K562 treated with DMSO at 1 percent for 12 hours (cell line): ENCODE results near the gene EEF2. TPM values are rescaled to one million over a fixed set of nuclear protein-coding genes. Genes with fewer than 3 reads are reported as not detected.

Experiments used
- total RNA-seq: library from RNA; unstranded; fragments of 300-600 nt; gene quantifications from 2 replicates; pipeline ENCODE4 v1.2.3, GENCODE V29; 2022; ENCODE audit not compliant: insufficient read depth

The EEF2 gene
- 3,388 and 3,922 TPM in 2 replicates for total RNA-seq

GRCh38 chr19:3984908-3985642, at the start of gene EEF2:
EEF2 (minus strand) TSS chr19:3985463; CDS start chr19:3985380, 83 bp downstream.

GRCh38 chr19:4007021-4007835, 22.0 kb upstream of the EEF2 start, which contains the start of gene PIAS4:
PIAS4 (plus strand) TSS chr19:4007736; CDS start chr19:4007761, 25 bp downstream.

GRCh38 chr19:3970808-3971598, 14.3 kb downstream of the EEF2 start, which contains the start of gene DAPK3:
DAPK3 (minus strand) TSS chr19:3971099; CDS start chr19:3969735, 1,364 bp downstream.

GRCh38 chr19:3932931-3933810, 52.1 kb downstream of the EEF2 start, which contains the start of gene NMRK2:
NMRK2 (plus strand) TSS chr19:3933069; CDS start chr19:3933672, 603 bp downstream.

Other genes starting within 250 kb of the EEF2 start
- gene APBA3, start 223.8 kb downstream of the EEF2 start, total RNA-seq = 25.8 and 26.3 TPM in 2 replicates
- 32.9 and 88.5 TPM in 2 replicates for gene MRPL54, start 222.8 kb downstream of the EEF2 start, total RNA-seq
- gene RAX2, start 213.2 kb downstream of the EEF2 start, total RNA-seq = not detected in 2 replicates
- gene MATK, start 199.1 kb downstream of the EEF2 start, total RNA-seq = 7.9 and 10.4 TPM in 2 replicates
- gene ZFR2, start 116.4 kb downstream of the EEF2 start, total RNA-seq = not detected in 2 replicates
- not detected in 2 replicates for gene ATCAY, start 104.8 kb downstream of the EEF2 start, total RNA-seq
- gene NMRK2, start 52.4 kb downstream of the EEF2 start, total RNA-seq = not detected in 2 replicates
- gene DAPK3, start 14.4 kb downstream of the EEF2 start, total RNA-seq = 84.5 and 92.2 TPM in 2 replicates
- gene PIAS4, start 22.3 kb upstream of the EEF2 start, total RNA-seq = 23.1 and 33.3 TPM in 2 replicates
- gene ZBTB7A, start 81.4 kb upstream of the EEF2 start, total RNA-seq = 15.0 and 20.7 TPM in 2 replicates
- gene MAP2K2, start 138.7 kb upstream of the EEF2 start, total RNA-seq = 302 and 352 TPM in 2 replicates
- gene CREB3L3, start 168.2 kb upstream of the EEF2 start, total RNA-seq = not detected in 2 replicates
- gene SIRT6, start 197.1 kb upstream of the EEF2 start, total RNA-seq = 38.9 and 39.4 TPM in 2 replicates
- gene ANKRD24, start 197.2 kb upstream of the EEF2 start, total RNA-seq = 0.44 TPM in 1 of 2 replicates, not detected in the other
- 2.0 TPM in 1 of 2 replicates, not detected in the other for gene EBI3, start 244.1 kb upstream of the EEF2 start, total RNA-seq